NCI-H1048 (cell line): ENCODE results near the gene LPCAT3.

Source experiments
- DNase-seq: peaks from one replicate; lab custom pipeline; 2025; lab: John Stamatoyannopoulos, UW

The LPCAT3 gene

DNA sequence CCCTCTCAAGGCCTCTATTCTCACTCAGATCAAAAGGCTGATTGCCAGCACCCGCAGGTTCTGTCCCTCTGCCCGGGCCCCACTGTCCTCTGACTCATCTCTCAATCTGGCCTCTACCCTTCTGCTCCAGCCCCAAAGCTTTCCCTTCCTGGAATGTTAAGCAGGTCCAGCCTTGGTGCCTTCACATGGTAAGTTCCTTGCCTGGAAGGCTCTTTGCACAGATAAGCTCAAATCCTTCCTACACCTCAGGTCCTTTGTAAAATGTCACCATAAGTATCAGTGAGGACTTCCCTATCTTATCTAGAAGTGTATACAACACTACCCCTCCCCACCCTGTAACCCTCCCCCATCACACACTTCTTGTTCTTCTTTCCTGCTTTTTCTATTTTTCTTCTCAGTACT is 22.2 kb downstream of the LPCAT3 start:
- DNase-seq = no peak

DNA sequence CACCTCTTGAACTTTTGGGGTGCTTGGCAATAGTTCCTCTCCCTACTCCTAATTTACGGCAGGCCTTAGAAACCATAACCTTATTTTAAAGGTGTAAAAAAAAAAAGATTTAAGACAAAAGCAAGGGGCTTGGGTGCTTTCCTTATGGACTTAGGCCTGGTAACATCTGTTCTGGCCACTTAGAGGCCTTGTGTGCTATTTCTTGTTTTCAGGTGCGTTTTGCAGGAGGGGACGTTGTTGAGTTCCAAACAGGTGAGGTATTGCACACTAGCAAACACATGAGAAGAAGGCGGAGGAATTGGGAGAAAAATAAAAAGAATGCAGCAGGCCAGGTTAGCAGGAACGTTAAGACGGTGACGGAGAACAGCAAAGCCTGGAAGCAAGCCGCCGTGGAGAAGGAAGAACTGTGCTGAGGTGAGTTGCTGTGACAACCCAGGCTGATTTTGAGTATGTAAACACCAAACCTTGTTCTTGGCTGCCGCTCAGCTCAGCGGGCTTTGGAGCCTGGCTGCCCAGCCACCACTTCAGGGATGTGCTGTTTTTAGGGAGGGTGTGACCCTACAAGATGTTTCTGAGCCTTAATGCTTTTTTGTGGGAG is 30.2 kb downstream of the LPCAT3 start:
- no peak for DNase-seq

DNA sequence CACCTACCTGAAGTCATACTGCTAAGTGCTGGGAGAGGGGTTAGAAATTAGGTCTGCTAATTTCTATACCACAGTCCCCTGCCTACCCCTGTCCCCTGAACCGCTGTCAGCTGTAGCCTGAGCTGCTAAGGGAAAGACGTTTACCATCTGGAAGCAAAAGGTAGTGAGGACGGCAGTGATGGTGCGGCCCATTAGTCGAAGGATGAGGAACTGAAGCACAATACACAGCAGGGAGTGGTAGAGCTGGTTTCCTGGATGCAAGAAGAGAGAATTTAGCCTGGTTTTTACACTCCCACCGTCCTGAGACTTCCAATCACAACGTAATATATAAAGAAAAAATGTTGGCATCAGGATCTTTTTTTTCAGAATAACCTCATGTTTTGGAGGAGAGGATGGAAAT is 35.7 kb downstream of the LPCAT3 start:
- no peak for DNase-seq

DNA sequence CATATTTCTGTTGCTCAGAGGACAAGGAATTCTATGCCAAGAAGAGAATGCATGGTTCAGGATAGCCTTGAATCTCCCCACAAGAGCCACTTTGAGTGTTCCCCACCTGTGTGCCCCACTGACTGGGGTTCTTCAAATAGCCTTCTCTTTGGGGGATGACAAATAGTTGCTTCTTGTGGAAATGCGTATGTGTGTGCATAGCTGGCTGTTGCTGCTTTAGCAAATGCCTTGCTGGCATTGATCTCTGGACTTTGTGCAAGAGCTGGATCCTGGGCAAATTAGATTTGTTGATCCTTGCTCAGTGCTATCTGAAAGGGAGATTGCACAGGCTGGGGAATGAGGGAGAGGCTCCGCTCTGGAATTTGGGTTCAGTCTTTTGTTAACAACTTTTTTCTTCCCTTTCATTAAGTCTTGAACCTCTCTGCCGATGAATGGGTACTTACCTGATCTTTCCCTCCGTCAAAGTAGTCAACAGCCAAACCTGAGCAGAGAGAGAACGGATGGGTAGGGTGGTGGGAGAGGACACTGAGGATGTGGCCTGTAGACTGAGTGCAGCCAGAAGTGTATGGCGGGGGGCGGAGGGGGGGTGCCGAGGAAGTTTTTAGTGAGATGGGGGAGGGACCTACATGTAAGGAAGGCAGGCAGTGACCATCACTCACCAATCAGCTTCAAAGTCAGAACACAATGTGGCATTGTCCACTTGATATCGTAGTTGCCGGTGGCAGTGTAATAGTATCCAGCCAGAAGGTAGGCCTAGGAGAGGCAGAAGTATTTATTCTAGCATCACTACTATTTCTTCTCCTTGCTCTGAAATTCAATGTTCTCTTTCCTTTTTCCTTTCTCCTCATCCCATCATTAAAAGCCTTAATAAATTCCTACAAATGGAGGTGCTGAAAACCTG is 36.9 kb downstream of the LPCAT3 start:
- DNase-seq = no peak

DNA sequence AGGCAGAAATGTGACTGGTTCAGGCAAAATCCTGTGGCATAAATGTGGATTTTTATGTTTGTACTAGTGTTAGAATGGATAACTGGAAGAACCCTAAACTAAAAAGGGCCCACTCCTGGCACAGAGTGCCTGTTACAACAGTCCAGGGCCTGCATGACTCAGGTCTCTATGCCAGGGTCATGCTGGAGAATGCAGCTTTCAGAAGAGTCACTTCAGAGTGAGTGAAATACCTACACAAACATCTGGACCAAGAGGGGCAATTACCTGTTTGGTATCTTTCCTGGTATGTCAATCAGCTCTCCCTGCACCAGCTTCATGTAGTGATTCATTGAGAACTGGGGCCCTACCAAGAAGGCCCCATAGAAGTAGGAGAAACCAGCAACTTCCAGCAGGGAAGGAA is 37.5 kb downstream of the LPCAT3 start:
- DNase-seq = no peak

DNA sequence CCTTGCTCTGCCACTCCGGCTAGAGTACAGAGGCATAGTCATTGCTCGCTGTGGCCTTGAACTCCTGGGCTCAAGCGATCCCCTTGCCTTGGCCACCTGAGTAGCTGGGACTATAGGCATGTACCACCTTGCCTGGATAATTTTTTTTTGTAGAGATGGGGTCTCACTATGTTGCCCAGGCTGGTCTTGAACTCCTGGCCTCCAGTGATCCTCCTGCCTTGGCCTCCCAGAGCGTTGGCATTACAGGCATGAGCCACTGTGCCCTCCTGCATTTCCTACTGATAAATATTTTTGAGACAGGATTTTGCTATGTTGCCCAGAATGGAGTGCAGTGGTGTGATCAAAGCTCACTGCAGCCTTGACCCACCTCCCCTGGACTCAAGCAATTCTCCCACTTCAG is 38.2 kb downstream of the LPCAT3 start:
- DNase-seq = no peak

DNA sequence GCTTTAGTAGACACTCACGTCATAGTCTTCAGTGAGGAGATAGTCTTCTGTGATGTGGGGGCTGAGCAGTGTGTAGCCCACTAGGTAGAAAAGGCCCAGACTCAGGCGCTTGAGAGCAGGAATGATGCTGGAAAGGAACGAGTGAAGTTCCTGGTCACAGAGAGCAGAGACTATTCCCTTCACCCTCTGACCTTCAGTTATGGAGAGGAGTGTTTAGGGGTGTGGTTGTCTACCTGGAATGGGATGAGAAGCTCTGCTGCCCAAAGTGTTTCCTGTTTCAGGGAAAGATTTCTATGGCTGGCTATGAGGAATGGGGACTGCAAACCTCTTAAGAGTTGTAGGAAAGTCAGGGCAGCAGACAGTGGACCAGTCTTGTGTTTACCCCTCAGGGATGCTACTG is 38.8 kb downstream of the LPCAT3 start:
- no peak for DNase-seq

DNA sequence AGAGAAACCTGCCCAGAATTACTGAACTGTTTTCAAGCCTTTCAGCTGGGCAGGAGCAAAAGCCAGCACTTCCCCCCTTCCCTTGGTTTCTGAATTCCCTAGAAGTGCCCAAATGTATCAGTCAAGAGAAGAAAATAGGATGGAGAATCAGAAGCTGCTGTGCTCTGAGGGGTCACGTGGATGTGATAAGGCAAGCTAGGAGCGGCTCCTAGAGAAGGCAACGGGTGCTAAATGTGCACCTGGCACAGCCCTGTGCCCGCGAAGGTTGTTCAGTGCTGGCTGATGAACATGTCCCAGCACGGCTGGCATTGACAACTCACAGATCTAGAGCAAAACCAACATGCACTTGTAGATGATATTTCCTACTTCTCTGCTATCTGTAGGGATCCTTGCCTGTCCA is 39.3 kb downstream of the LPCAT3 start:
- DNase-seq = no peak

DNA sequence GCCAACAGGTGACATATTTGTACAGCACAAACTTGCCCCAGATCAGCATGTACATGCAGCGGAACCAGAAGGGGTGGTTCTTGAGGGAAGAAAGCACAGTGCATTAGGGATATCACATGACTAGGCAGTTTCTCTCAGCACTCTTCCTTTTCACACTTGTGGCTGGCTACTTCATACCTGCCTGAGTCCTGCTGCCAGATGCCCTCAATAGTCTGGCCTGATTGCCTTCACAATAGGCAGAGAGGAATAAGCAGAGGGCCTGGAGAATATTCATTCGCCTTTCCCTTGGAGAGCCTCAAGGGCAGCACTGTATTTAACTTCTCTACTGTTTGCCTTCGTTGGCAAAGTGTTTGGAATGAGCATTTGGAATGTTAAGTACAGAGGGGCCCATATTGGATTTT is 39.7 kb downstream of the LPCAT3 start:
- no peak for DNase-seq

DNA sequence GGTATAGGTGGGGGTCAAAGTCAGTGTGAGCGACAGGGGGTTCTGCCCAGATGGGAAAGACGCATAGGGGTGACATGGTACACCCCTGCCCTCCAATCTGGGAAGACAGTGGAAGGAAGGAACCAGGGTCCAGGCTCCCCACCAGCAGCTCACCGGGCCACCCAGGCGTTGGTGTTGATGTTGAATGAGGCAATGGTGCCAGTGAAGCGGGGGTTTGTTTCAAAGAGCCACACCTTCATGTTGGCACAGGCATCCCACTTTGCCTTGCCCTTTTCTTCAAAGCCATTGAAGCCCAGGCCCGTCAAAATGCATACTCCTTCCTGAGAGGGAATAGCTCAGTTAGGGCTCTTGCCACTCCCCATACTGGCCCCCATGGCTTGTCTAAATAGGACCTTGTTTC is 40.1 kb downstream of the LPCAT3 start:
- no peak for DNase-seq

DNA sequence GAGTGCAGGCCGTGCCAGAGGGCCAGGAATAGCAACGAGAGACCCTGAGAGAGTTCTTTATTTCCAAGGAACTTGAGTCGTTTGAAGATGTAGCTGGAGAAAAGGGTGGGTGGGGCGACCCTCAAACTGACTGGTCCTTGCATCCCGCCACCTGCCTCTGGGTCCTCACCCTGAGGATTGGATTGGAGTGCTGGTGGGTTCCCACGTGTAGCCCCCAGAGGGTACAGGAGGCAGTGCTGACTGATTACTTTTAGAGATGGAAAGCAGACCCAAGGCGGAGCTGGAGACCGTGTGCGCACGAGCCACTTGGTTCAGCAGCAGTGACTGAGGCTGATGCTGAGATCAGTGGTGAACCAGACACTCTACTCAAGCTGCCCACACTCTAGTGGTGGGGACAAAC is 40.6 kb downstream of the LPCAT3 start:
- DNase-seq = no peak

DNA sequence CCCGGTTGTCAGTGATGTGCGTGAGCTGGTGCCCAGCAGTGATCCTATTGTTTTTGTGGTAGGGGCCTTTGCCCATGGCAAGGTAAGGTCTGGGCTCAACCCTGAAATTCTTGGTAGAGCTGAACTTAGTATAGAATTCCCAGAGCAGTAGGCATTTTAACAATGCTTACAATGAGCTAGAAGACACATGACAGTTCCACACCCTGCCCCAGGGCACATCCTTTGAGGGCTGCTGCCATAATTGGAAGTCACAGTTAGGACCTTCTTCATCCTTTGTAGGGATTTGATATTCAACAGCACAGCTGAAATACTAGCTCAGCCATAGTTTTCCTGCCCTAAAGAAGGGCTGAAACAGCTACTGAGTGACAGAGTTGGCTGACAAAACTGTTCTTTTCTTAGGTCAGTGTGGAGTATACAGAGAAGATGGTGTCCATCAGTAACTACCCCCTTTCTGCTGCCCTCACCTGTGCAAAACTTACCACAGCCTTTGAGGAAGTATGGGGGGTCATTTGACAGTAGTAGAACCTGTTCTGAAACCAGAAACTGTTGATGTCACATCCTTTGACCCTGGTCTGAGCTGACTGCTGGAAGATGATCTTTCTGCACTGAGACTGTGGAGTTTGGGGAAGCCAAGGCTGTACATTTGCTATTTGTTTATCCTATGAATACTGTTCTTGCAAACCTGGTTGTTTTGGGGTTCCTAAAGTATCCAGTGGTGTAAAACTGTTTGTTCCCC is 42.8 kb downstream of the LPCAT3 start:
- DNase-seq = no peak

DNA sequence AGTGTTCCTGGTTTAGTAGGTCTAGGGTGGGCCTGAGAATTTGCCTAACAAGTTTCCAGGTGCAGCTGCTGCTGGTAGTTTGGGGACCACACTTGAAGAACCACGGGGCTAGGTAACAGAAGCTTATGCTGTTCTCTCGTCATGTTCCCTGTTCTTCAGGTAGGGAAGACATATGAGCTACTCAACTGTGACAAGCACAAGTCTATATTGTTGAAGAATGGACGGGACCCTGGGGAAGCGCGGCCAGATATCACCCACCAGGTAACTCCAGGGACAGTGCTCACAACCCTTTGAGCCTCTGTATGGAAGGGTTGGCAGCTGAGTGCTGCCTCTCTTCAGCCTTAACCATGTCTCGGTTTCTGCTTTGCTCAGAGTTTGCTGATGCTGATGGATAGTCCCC is 44.1 kb downstream of the LPCAT3 start:
- DNase-seq = no peak

DNA sequence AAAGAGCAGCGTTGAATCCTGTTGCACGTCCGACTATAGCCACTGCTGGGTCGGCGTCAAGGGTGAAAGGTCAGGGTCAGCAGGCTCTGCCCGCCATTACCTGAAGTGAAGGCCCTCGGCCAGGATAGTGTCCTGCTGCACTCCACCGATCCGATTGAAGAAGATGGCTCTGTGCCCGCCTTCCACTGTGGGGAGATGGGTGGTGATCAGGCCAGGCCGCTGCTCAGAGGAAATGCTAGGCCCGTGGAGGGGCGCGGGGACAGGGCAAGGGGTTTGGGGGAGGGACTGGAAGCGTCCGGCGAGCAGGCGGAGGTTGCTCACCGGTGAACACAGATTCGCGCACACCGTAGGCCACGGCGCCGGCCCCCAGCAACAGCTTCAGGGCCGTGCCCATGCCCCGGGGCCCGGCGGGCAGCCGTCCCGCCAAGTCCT is 48.2 kb downstream of the LPCAT3 start:
- DNase-seq = no peak

DNA sequence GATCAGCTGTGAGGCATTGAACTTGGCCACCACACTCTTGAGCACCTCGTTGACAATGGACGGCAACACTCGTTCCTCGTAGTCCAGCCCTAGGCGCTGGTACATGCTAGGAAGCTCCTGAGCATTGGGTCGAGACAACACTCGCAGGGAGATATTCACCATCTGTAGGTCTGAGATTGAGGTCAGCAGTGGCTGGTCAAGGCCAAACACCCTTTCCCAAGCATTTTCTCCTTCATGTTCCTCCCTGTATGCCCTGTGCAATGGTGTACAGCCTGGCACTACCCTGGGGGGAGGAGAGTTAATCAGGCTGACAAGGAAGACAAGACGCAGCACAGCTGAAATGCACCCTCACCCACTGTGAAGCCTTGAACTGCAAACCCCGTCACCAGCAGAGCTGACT is 49.9 kb downstream of the LPCAT3 start:
- no peak for DNase-seq

DNA sequence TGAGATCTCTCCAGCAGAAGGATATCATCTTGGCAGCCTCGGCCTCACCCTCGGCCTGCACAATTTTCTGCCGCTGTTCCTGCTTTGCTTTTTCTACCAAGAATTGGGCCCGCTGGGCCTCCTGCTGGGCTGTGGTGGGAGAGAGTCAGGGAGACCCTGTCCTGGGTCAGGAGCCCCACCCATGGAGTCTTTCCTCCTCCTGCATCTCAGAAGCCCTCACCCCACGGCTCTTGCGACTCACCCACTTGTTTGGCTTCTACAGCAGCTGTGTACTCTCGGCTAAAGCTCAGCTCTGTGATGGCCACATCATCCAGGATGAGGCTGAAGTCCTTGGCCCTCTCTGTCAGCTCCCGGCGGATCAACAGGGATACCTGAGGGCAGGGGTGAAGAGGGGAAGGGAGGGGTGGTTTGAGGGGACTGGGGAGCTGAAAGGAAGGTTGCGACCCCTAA is 50.6 kb downstream of the LPCAT3 start:
- no peak for DNase-seq

DNA sequence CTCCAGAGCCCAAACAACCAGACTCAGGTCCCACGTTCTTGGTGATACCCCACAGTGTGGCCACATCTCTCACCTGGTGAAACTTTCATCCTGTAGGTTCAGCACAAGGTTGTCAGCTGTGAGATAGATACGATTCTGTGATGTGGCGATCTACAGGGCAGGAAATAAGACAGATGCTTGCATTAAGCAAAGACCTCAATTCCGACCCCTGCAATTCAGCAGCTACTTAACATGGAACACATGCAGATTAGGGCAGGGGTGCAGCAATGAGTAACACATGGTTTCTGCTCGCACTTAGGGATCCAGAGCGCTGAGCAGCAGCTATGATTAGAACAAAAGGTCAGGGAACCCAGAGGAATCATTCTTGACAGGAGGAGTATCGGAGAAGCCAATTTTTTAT is 51.9 kb downstream of the LPCAT3 start:
- DNase-seq = no peak

DNA sequence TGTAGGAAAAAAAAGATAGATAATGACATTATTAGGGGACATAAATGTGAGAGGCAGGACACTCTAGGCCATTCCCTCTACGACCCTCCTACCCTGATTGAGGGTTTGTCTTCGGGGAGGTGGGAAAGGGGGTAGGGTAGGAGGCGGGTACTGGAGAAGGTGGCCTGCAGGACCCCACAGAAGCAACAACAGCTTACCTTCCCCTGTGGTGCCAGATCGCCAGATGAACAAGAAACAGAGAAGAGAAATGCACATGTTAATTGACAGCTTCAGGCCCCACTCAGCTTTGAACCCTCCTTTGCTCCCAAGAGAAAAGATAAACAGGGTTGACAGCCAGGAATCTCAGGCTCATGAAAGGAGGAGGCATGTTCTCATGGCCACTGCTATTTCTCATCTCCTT is 52.6 kb downstream of the LPCAT3 start:
- no peak for DNase-seq

DNA sequence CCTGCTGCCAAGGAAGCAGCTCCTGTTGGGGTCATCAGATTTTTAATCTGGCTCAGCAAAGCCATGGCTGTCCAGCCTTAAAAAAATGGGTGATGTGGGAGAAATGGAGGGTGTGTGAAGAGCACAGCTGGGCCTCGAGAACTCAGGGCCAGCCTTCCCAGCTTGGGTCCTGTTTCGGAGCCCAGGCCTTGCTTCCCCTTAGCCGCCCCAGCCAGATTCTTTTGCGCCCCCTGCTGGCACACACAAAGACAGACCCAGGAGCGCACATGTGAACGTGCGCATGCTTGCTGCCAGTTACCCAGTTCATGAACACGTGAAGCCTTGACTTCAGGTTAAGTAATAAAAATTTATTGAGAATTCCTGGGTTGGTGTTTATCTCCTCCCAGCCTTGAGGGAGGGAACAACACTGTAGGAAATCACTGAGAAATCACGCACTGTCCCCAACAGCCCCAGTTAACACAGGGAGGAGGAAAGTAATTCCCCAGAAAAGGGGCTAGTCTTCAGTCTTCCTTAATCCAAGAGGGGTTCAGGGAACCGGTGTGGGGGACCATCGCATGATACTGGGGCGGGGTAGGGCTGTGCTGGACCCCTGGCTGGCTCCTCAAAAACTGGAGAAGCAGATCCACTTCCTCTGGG is 53.1 kb downstream of the LPCAT3 start:
- peak; percentile 60 for DNase-seq

DNA sequence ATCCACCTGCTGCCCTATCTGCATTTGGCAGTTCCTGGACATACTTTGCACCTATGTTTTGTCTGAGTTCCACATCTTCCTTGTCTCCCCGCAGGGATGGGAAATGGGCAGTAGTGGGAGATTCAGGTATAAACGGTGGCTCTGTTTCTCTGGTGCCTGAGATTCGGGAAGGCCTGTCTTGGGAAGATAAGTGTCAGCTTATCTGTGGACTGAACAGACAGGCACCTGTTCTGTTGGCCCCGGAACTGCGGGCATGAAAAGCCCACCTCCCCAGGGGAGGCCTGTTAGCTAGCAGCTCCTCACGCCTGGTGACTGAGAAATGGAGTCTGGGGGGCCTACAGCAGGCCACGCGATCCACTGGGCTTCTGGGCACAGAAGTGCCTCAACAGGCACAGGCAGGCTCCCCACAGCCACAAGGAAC is 53.7 kb downstream of the LPCAT3 start:
- no peak for DNase-seq

DNA sequence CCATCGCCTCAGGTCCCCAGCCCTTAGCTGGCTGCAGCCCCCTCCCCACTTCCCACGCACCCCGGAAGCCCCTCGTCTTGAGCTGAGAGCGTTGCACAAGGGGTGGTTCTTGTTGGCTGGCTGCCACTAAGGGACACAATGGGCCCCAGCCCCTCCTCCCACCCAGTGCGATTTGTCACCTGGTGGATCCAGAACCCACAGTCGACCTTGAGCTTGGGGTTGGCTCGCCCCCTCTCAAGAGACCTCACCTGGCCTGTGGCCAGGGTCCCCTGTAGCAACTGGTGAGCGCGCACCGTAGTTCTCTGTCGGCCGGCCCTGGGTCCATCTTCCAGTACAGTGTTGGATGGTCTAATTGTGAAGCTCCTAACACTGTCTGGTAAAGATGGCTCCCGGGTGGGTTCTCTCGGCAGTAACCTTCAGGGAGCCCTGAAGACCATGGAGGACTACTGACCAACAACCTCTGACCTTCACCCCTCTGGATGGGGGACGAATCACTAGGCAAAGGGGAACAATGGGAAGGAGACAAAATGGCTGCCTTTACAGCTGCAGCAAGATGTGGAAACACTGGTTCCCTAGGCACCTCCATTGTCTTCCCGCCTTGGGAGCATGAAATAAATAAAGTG is 54.4 kb downstream of the LPCAT3 start:
- DNase-seq = no peak
